Osteoblast (primary cell): ENCODE results near the gene LRRK1. TPM values are rescaled to one million over a fixed set of nuclear protein-coding genes. Genes with fewer than 3 reads are reported as not detected.

Source experiments
- DNase-seq: peaks from one replicate; pipeline ENCODE4 v3.0.0; 2011; ENCODE audit warnings: low spot score, mixed read lengths; ENCODE audit not compliant: insufficient read length; ENCODE audit errors: missing footprints
- H2AFZ ChIP-seq: 2 replicates; pipeline ENCODE4 v1.6.0; 2011; ENCODE audit warnings: mild to moderate bottlenecking, low read length
- H3K27ac ChIP-seq: 2 replicates; pipeline ENCODE4 v1.5.1; 2011; ENCODE audit warnings: mild to moderate bottlenecking, low read depth, low read length, moderate library complexity
- H3K27me3 ChIP-seq: 2 replicates; pipeline ENCODE4 v1.6.0; 2012; ENCODE audit warnings: mild to moderate bottlenecking, control low read depth, inconsistent platforms, low read length, moderate library complexity; ENCODE audit not compliant: insufficient read depth
- H3K36me3 ChIP-seq: 2 replicates; pipeline ENCODE4 v1.5.1; 2011; ENCODE audit warnings: mild to moderate bottlenecking, low read length, control low read depth, moderate library complexity; ENCODE audit not compliant: insufficient read depth
- H3K4me1 ChIP-seq: 2 replicates; pipeline ENCODE4 v1.5.1; 2011; ENCODE audit warnings: mild to moderate bottlenecking, low read length, control low read depth, moderate library complexity; ENCODE audit not compliant: insufficient read depth
- H3K4me2 ChIP-seq: 2 replicates; pipeline ENCODE4 v1.6.0; 2011; ENCODE audit warnings: mild to moderate bottlenecking, low read length; ENCODE audit not compliant: insufficient read depth
- H3K4me3 ChIP-seq: fragments of 200-600 bp; sonication (generic); 3 replicates; pipeline ENCODE4 v1.5.1; 2012; ENCODE audit warnings: mild to moderate bottlenecking, low read length, inconsistent platforms; ENCODE audit not compliant: insufficient read depth
- H3K79me2 ChIP-seq: 2 replicates; pipeline ENCODE4 v1.6.0; 2012; ENCODE audit warnings: mild to moderate bottlenecking, low read length, control low read depth, inconsistent platforms; ENCODE audit not compliant: insufficient read depth
- H3K9me3 ChIP-seq: 2 replicates; pipeline ENCODE4 v1.5.1; 2011; ENCODE audit warnings: low read depth, low read length, control low read depth
- H4K20me1 ChIP-seq: 2 replicates; pipeline ENCODE4 v1.6.0; 2012; ENCODE audit warnings: mild to moderate bottlenecking, low read length, control low read depth; ENCODE audit not compliant: insufficient read depth
- total RNA-seq: library from RNA; depleted of rRNA; stranded (reverse); fragments of >200 nt; gene quantifications from 2 replicates; pipeline ENCODE4 v1.2.3, GENCODE V29; 2012
- TF ChIP-seq, protein P1 (sequence below): IDR thresholded peaks from 2 replicates; pipeline ENCODE4 v1.5.1; 2011; ENCODE audit warnings: mild to moderate bottlenecking, low read depth, low read length, moderate library complexity; ENCODE audit errors: extremely low read depth

The LRRK1 gene
- total RNA-seq, 1 donor: 15.2 TPM

DNA sequence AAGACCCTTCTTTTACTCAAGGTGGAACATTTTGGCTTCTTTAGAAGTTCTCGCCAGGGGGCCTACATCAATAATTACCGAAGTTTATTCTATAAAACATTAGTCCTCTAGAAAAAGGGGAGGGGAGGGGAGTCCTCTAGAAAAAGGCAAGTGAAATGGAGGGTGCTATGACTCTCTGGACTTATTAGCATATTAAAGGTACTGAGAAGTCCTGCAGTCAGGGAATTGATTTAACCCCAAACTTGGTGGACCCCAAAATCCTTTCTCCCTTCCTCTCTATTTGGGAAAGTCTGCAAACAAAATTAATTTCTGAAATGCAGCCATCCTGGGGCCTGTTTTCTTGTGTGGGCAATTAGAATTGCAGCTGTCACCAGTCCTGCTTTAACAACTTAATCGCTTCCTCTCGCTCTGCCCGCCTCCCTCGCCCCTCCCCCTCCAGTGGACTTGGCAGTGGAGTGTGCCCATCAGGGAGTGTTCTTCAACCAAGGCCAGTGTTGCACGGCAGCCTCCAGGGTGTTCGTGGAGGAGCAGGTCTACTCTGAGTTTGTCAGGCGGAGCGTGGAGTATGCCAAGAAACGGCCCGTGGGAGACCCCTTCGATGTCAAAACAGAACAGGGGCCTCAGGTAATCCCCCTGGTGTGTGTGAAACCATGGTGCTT lies 18.9 kb upstream of the LRRK1 start:
- H3K9me3 ChIP-seq: no peaks in the 10 kb centered on the region
- TF ChIP-seq, protein P1, sequence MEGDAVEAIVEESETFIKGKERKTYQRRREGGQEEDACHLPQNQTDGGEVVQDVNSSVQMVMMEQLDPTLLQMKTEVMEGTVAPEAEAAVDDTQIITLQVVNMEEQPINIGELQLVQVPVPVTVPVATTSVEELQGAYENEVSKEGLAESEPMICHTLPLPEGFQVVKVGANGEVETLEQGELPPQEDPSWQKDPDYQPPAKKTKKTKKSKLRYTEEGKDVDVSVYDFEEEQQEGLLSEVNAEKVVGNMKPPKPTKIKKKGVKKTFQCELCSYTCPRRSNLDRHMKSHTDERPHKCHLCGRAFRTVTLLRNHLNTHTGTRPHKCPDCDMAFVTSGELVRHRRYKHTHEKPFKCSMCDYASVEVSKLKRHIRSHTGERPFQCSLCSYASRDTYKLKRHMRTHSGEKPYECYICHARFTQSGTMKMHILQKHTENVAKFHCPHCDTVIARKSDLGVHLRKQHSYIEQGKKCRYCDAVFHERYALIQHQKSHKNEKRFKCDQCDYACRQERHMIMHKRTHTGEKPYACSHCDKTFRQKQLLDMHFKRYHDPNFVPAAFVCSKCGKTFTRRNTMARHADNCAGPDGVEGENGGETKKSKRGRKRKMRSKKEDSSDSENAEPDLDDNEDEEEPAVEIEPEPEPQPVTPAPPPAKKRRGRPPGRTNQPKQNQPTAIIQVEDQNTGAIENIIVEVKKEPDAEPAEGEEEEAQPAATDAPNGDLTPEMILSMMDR: no peak
- H3K79me2 ChIP-seq: no peaks in the 10 kb centered on the region
- H3K4me3 ChIP-seq: no peak overlapping the region
- no peaks in the 10 kb centered on the region for H3K27me3 ChIP-seq
- no peak overlapping the region for H3K4me2 ChIP-seq
- H3K4me1 ChIP-seq: peaks cover 27% of the 10 kb centered on the region
- no peaks in the 10 kb centered on the region for H4K20me1 ChIP-seq
- H3K27ac ChIP-seq: no peak overlapping the region
- no peak overlapping the region for H2AFZ ChIP-seq
- no peak for DNase-seq
- H3K36me3 ChIP-seq: no peaks in the 10 kb centered on the region

DNA sequence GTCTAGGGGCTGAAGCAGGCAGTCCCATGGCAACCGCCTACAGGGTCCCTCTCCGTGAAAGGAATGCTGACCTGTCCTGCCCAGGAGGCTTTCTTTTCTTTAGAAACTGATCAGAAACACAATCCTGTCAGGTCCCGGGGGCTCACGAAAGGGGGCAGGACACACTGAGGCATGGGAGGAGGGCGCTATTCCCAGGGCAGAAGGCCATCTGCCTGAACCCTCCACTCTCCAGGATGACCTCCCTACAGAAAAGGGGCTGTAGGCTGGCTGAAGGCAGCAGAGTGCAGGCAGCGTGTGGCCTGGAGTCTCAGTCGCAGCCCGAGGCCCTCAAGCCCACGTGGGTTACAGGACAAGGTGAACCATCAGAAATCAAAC lies 18.4 kb upstream of the LRRK1 start:
- Histone ChIP-seq H3K27me3 (no peaks in the 10 kb centered on the region), H3K4me1 (peaks cover 27% of the 10 kb centered on the region), H3K36me3 (no peaks in the 10 kb centered on the region), H4K20me1 (no peaks in the 10 kb centered on the region), H3K9me3 (no peaks in the 10 kb centered on the region), H2AFZ (no peak overlapping the region), H3K4me3 (no peak overlapping the region), H3K79me2 (no peaks in the 10 kb centered on the region), H3K27ac (no peak overlapping the region), H3K4me2 (no peak overlapping the region)
- no peak for DNase-seq
- TF ChIP-seq, protein P1: no peak

DNA sequence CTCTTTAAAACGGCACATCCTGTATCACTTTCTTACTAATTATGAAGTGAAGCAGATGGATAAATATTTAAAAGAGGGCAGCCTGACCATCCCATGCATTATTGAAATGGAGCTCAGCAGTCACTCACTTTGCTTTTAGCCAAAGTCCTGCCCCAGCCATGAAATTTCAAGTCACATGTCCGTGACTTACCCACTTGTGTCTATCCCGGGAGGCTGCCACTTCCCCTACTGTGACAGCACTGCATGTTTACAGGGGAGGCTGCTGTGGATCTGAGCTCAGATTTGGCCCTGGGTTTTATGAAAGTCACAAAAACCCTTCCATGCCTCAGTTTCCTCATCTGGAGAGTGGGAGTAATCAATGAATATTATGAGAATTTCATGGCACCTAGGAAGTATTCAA lies 17.9 kb upstream of the LRRK1 start:
- H3K4me2 ChIP-seq: peak overlapping the region; percentile 76
- no peak overlapping the region for H3K4me3 ChIP-seq
- peak; percentile 37 for DNase-seq
- H3K9me3 ChIP-seq: no peaks in the 10 kb centered on the region
- H2AFZ ChIP-seq: no peak overlapping the region
- H3K27ac ChIP-seq: peak overlapping the region; percentile 86
- no peaks in the 10 kb centered on the region for H3K27me3 ChIP-seq
- TF ChIP-seq, protein P1: no peak
- peaks cover 27% of the 10 kb centered on the region for H3K4me1 ChIP-seq
- no peaks in the 10 kb centered on the region for H3K36me3 ChIP-seq
- H3K79me2 ChIP-seq: no peaks in the 10 kb centered on the region
- H4K20me1 ChIP-seq: no peaks in the 10 kb centered on the region

DNA sequence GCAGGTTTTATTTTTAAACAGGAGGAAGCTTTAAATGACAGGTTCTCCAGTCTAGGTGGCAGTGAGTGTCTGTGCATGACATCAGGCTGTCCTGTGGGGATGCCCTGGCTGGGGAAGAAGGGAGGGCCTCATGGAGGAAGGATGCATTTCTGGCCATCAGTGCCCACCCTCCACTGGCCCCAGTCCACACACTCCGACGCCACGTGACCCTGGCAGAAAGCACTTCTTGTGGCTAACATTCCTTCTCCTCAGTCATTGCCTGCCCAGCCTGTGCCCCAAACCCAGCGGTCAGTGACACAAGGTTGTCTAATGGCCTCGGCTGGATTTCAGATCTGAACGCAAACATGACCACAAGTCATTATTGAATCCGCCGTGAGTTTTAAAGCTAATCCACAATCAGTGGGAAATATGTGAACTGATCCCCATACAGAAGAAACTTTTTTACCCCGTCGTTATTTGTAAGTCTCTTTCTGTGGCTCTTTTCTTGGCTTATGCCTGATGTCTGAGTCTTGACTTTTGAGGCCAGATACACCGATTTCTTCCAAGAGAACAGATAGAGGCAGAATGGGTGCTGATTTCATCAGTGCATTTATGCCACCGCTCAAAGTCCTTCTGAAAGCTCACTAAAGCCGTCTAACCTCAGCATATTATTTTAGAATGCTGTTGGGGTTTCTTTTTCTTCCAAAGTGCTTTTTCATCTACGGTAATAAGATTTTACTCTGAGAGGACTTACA lies 17.3 kb upstream of the LRRK1 start:
- Histone ChIP-seq H3K79me2 (no peaks in the 10 kb centered on the region), H3K36me3 (no peaks in the 10 kb centered on the region), H3K27ac (peak overlapping the region; percentile 86), H3K4me1 (peaks cover 27% of the 10 kb centered on the region), H3K27me3 (no peaks in the 10 kb centered on the region), H3K4me2 (peak overlapping the region; percentile 76), H2AFZ (peak overlapping the region; percentile 89), H3K9me3 (no peaks in the 10 kb centered on the region), H4K20me1 (no peaks in the 10 kb centered on the region), H3K4me3 (peak overlapping the region; percentile 62)
- TF ChIP-seq, protein P1: no peak
- peak; percentile 90 for DNase-seq
